RPMI7951 (cell line): ENCODE results near the gene RXRA. TPM values are rescaled to one million over a fixed set of nuclear protein-coding genes. Genes with fewer than 3 reads are reported as not detected.

ENCODE experiments used
- DNase-seq: peaks from one replicate; pipeline ENCODE4 v3.0.0-alpha.2; 2012; ENCODE audit warnings: low read depth
- total RNA-seq: library from RNA; depleted of rRNA; stranded (reverse); fragments of >200 nt; shearing (Covaris generic); gene quantifications from 2 replicates; pipeline ENCODE4 v1.2.3, GENCODE V29; 2014; rRNA removed

The RXRA gene
- total RNA-seq, result 3.5 and 5.1 TPM in 2 replicates

DNA sequence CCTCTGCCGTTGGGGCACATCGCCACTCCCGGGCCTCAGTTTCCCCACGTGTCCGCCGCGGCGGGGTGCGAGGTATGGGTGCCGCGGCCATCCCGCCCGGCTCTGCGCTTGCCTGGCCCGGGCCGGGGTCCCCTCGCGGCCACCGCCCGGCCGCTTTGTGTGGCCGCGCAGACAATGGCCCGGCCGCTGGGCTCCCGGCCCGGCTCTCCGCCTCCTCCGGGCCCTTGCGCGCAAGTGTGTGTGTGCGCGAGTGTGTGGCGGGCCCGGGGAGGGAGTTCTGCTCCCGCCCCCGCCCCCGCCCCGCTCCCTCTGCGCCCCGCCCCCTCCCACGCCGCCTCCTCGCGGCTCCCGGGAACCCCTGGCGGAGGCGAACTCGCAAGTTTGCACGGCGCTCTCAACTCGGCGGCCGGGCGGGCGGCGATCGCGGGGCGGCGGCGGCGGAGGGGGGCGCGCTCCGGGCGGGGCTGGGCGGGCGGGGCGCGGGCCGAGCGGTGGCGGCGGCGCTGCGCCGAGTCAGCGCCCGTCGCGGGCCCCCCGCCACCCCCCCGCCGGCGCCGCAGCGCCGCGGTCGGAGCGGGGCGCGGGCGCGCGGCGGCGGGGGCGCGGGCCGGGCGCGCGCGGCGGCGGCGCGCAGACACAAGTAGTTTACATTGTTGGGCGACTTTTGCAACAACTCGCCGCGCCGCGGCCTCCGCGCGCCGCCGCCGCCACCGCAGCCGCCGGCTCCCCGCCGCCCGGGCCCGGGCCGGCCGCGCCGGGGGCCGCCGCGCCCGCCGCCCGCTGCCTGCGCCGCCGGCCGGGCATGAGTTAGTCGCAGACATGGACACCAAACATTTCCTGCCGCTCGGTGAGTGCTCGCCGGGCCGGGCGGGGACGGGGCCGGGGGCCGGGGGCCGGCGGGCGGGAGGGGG, at the start of gene RXRA:
Gene RXRA (plus strand): TSS at position 643 of the 911 bp plus-strand sequence. CDS start 177 bp downstream, at position 820.
- DNase-seq, result peak; percentile 77

GRCh38 chr9:134278286-134278685, 48.0 kb upstream of the RXRA start:
- DNase-seq, result no peak

GRCh38 chr9:134278974-134279640, 47.1 kb upstream of the RXRA start:
- no peak for DNase-seq

GRCh38 chr9:134282138-134282650, 44.1 kb upstream of the RXRA start:
- DNase-seq, result no peak

DNA sequence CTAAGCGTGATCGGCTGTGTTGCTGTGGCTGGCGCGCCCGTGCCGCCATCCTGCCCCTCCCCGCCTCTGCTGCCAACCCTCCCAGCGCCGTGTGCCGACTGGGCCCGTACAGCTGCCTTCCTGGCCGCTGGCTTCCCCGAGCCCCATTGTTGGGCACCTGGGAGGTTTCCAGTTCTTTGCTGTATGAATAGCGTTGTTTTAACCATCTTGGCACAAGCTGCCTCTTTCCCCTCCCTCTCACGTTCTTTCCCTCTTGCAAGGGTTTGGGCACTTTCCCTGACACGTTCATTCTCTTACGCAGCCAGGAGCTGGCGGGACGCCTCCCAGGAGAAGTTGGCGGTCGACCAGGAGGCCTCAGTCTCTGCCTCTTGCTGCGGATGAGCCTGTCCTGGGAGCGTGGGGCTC, 43.1 kb upstream of the RXRA start:
- DNase-seq, result peak; percentile 6

- DNase-seq, result no peak
These were observed 42.5 kb upstream of the RXRA start for GRCh38 chr9:134283692-134284265.

- DNase-seq, result no peak
These were observed 42.0 kb upstream of the RXRA start for GRCh38 chr9:134284273-134284672.

GRCh38 chr9:134284741-134285140, 41.5 kb upstream of the RXRA start:
- DNase-seq, result no peak

DNA sequence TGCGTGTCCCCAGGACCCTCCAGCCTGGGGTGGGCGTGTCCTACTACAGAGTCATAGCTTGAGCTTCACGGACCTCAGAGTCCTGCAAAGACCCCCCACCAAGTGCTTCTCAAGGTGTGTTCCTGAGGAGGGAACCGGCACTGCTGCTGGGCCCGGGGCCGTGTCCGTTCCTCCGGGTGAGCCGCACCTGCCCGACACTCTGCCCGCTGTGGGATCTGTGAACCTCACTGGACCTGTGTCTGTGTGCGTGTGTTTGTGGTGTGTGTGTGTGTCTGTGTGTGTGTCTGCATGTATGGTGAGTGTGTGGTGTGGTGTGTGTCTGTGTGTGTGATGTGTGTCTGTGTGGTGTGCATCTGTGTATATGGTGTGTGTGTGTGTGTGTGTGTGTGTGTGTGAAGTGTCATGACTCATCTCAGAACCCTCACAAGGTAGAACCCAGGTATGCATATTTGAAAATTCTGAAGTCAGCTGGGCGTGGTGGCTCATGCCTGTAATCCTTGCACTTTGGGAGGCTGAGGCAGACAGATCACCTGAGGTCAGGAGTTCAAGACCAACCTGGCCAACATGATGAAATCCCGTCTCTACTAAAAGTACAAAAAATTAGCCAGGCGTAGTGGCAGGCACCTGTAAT, 40.9 kb upstream of the RXRA start:
- no peak for DNase-seq

DNA sequence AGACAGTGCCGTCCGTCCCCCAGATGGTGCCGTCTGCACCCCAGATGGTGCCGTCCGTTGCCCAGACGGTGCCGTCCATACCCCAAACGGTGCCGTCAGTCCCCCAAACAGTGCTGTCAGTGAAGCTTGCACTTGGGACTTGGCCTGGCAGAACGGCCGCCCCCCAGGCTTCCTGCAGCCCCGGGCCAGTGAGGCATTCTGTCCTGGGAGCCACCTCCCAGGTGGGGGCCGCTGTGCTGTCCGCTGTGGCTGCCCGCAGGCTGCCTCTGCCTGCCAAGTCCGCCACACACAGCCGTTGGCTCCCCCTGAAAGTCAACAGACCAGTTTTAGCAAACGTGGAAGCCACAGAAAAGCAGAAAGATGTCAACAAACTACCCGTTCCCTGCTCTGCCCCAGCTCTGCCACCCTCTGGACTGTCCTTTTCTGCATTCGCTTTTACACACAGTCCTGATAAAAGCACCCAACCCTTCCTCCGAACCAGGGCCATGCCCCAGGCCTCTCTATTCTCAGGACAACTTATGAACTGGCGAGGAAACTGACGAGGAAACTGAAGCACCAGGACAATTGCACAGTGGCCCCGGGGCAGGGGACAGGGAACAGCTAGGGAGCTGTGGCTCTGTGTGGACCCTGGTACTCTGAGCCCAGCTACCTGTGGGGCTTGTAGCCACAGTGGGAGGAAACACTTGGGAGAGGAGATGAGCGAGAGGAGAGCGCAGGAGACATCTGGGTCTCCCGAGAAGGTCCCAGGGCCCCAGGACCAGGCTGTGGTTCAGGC, 39.6 kb upstream of the RXRA start:
- no peak for DNase-seq

GRCh38 chr9:134287591-134288491, 38.4 kb upstream of the RXRA start:
- DNase-seq, result no peak

GRCh38 chr9:134288746-134289145, 37.5 kb upstream of the RXRA start:
- no peak for DNase-seq

DNA sequence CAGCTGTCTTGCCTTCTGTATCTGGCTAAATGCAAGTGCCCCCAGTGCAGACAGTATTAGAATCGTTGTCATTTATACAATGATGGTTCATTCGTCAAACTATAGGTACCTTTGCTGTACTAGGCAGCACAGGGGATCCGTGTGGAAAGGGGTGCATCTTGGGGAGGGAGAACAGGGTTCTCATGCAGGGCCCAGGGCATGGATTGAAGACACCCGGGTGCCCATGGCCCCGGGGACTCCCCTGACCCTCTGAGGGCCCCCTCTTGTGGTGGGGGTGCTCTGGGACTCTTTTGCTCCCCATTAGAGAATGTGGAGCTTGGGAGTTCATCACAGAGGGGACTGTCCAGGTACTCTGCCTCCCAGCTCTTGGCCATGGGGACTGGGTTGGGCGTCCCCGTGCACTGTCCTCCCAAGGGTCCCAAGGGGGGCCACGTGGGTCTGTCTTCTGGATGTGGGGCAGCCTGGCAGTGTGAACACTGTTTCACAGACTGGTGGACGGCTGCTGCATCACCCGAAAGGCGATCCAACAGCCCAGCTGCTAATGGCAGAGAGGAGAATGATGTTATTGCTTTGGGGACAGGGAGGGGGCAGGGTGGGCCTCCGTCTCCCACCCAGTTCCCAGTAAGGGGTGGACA, 36.9 kb upstream of the RXRA start:
- no peak for DNase-seq

- DNase-seq, result no peak
These were observed 35.4 kb upstream of the RXRA start for GRCh38 chr9:134290603-134291451.

DNA sequence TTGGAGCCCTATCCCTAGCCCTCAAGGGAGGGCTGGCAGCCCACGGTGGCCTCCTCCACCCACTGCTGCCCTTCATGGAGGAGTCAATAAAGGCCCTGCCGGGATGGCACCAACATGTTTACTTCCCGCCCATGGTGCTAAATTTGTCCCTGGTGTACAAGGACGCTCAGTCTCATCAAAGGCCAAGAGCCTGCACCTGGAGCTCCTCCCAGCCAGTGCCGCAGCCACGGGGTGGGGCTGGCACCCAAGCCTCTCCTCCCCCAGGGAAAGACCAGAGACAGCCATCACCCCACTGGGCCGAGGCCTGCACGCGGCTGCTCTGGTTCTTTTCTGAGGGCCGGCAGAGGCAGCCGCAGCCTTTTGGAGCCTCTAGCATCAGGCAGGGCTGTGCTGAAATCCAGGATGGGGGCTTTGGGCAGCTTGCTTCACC, 34.8 kb upstream of the RXRA start:
- DNase-seq, result no peak

- DNase-seq, result no peak
These were observed 34.0 kb upstream of the RXRA start for GRCh38 chr9:134291961-134292871.

DNA sequence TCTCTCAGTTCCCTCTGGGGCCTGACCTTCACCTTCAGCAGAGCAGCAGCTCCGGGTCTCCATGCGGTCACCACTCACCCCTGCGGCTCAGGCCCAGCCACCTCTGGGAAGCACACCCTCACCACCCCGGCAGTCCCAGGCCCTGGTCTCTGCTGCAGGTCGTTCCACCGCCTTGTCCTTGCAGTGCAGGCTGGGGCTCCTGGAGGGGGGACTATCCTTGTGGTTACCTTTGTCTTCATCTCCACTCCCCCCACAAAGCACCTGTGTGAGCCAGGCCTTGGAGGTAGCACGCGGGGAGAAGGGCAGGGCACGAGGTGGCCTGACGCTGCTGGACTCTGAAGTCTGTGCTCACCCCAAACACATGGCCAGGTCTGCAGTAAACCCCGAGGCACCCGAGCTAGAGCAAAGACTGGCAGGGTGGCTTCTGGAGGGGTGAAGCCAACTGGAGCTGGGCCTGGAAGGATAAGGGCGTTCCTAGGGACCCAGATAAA, 33.2 kb upstream of the RXRA start:
- DNase-seq, result no peak
